GM12801 (cell line): Measurements from ENCODE around the gene DHTKD1.

Experiments used
- CTCF ChIP-seq: IDR thresholded peaks from one replicate; pipeline ENCODE4 v1.5.1; 2011; ENCODE audit warnings: control low read depth; ENCODE audit not compliant: insufficient read length; ENCODE audit errors: extremely low read depth

Gene DHTKD1

GRCh38 chr10:12067336-12067735 lies 1.4 kb upstream of the DHTKD1 start:
- no peak for TF ChIP-seq CTCF

GRCh38 chr10:12073526-12073925 lies 4.8 kb downstream of the DHTKD1 start:
- TF ChIP-seq CTCF = no peak

- TF ChIP-seq CTCF = no peak
These were observed 8.9 kb downstream of the DHTKD1 start for GRCh38 chr10:12077580-12078180.

GRCh38 chr10:12081470-12081869 lies 12.7 kb downstream of the DHTKD1 start:
- TF ChIP-seq CTCF = no peak

GRCh38 chr10:12081879-12082557 lies 13.3 kb downstream of the DHTKD1 start:
- TF ChIP-seq CTCF = no peak

- TF ChIP-seq CTCF = no peak
These were observed 20.2 kb downstream of the DHTKD1 start for GRCh38 chr10:12088919-12089318.

GRCh38 chr10:12091421-12091820 lies 22.7 kb downstream of the DHTKD1 start:
- TF ChIP-seq CTCF = no peak
